Inflammatory macrophage treated with lipopolysaccharide for 1 hour (primary cell): ENCODE data around the gene SHMT2.

Experiments
- DNase-seq, 2 donors: peaks; one replicate each; pipeline ENCODE4 v3.0.0-alpha.2; 2020 to 2022

The SHMT2 gene

DNA sequence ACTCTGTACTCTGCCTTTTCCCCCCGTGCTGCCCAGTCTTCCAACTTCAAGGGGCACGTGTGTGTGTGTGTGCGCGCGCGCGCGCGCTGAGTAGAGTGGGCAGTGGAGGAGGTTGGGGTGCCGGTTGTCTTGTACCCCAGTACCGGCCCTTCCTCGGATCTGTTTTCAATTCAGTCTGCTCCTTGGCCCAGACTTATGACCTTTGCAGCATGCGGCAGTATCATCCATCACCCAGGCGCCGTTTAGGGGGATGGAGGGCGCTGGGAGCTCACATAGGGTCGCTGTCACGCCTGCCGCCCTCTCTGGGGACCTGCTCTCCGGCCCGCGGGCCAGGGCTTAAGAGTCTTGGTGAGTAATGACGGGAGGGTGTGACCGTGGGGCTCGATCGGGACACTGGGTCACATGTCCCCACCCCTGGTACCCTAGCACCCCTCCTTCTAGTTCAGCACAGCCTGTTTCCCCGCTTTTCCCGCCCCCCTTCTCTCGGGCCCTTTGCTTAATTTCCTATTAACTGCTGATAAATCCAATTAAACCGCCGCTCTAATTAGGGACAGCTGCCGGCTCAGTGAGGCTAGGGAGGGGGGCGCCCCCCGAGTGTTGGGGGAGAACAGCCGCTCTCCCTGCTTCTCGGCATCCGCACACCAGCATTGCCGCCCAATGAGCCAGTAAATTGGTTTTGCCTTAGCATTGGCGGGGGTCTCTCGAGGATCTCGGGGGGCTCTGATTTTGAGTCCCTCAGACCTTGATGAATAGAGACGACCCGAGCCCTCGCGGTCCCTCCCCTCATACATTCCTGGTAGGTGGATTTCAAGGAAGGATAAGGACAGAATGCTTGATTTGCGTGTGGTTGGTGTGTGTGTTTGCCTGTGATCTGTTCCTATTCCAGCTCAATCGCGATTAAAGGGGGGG, 12.1 kb downstream of the SHMT2 start:
- DNase-seq = no peak

DNA sequence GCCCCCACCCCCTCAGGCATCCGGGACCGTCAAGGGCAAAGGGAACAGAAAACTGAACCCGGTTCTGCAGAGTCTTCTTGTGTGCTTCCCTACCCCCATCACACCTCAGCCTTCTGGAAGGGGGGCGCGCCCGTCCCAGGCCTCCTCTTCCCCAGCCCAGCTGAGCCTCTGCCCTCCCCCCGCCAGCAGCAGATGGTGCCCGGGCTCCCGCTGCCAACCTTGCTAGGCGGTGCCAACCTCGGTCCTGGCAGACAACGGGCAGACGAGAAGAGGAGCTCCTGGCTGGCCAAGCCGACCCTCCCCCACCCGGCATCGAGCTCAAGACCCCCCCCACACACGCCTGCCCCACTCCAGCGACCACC, 12.8 kb downstream of the SHMT2 start:
- no peak for DNase-seq

DNA sequence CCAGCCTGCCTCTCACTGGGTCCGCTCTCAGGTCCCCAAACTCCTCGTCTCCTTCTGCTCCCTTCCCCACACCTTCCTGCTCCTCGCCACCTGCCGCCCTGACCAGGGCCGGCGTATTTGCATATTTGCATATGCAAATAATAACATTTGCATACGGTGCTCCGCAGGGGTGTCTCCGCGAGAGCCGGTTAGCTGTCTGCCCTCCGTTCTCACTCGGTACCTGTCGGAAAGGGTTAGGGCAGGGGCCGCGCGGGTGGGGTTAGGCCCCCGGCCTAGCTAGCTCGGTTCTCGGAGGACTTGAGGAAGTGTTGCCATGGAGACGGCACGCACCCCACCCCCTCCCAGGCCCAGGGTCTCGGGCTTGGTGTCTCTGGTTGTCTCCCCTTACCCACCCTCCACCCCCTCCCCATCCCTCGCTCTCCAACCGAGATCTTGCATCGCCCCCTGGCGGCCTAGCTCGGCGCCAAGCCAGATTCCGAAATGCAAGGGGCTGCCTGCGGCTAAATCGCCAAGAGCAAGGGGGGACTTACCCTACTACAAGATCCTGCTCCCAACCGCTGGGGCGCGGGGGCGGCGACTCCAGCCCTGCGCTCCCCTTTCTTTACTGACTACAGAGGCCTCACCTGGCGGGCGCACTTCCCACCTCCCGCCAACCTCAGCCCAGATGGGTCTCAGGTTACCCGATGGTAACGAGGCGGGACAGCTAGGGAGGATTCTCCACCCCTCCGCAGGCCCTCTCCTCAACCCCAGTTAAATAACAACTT, 13.4 kb downstream of the SHMT2 start:
- peak in 1 of 2 donors; percentile 59 for DNase-seq

DNA sequence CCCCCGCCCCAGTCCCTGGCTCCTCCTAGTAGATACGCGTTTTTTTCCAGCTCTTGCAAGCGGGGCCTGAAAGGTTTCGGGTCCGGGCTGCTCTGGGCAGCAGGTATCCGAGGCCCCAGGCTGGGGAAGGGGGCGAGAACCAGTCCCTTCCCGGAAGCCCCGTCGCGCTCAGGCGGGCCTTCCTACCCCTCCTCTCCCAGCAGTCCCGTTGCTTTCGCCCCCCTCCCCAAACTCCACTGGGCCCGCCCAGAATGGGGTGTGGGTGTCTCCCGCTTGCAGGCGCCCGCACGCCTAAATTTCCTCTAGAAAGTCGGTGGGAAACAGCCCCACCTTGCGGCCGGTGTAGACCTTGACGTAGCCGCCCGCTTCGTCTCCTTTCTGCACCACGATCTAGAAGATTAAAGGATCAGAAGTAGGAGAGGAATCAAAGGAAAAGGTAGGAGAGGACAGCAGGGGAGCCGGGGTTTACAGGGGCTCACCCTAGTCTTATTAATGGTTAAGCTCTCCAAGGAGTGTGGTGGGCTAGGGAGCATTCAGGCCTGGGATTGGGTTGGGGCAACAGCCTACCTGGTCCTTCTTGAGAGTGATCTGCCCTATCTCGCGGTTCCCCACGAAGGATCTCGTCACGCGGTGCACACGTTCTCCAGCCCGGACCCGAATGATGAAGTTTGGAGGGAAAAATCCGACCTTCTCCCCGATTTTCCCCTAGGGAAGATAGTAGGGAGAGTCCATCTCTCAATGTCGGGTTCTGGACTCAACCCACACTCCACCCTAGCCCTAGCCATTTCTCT, 14.2 kb downstream of the SHMT2 start:
- peak in 1 of 2 donors; percentile 87 for DNase-seq

DNA sequence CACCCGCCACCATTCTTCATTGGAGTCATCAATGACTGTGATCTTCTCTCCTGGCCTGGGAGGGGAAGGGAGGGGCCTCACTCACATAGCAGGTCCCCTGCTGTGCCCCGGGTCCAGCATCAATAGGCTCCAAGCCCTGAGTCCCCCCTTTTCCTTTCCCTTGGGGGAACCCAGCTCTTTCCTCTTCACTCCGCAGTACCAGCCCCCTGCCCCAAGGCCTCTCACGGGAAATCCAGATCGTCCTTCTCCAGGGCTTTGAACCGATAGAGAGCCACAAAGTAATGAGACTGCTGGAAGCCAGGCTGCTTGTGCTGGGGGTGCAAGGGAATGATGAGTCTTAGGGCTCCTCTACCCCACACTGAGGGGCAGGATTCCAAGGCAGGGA, 14.8 kb downstream of the SHMT2 start:
- DNase-seq = no peak

DNA sequence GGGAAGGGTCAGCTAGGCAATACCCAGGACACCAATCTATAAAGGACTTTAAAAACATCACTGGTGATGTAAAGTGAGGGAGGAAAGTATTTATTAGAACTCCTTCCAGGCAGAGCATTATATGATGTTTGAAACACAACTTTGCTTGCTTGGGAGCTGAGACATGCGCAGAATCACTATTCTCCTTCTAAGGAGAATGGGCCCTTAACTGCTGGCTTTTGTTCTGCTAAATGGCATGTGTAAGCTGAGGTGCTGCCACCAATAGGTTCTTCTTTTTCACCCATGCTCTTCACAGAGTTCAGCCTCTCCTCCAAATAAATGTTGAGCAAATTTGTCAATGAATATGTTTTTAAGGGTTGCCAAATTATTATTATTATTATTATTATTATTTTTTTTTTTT, 17.5 kb downstream of the SHMT2 start:
- DNase-seq = no peak

DNA sequence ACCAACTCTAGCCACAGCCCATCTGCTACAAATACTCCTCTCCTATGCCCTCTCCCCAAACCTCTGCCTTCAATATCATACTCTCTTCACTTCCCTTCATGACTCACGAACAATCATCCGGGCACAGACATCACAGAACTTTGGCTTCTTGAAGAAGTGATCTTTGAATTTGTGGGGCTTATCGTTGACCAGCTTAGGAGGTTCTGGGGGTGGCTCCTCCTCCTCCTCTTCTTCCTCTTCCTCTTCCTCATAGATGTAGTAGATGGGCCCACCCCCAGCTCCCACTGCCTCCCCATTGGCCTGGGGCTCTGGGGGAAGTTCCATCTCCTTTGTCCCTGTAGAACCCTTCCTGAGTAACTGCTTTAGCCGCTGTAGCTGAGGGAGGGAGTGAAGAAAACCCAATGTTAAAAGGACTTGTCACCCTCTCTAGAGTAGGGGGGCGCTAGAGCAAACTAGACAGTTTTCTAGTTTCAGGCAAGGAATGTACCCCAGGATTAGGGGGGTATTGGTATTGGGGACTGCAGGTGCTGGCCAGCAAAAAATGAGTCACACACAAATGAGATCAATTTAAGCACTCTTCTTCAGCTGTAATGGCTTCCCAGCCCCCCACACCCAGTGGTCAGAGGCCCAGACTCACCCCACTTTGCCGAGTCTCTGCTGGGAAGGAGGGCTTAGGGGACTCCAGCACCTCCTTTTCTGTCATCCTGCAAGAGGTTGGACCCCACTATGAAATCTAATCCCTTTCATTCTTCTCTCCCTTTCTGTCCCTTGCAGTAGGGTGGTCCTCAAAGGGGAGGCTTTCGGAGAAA, 19.6 kb downstream of the SHMT2 start:
- peak; percentile 73 for DNase-seq

DNA sequence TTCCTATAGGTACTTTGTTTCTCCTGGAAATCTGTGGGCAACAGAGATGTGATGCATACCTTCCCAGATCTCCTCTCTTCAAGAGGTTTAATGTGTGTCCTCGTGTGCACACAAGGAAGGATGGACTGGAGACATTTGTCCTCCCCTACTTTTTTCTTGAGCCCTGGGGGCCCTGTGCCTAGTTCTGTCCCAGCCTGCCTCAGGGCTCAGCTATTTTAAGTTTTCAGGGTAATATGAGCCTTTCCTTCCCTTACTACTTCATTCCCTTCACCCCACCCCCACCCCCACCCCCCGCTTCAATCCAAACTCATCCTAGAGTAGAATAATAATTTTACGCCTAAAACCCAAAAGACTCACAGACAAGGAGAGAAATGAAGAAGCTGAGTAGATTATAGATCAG, 21.0 kb downstream of the SHMT2 start:
- no peak for DNase-seq

DNA sequence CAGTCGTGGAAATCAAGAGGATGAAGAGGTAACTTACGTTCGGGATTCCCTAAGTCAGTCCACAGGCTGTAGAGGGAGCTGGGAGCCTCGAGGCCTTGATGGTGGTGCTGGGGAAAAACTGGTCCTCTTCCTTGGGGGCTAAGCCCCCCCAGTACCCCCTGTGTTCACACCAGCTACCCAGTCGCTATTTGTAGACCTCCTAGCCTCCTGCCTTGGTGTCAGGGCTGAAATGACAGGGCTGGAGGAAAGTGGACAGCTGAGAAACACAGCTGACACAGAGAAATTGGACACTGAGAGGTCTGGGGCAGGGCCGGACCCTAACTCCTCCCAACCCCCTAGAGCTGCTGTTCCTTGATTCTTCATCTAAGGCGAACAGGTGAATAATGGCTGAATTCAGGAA, 21.4 kb downstream of the SHMT2 start, which contains the start of gene STAC3:
STAC3 (minus strand) TSS at position 232 of the 400 bp plus-strand sequence. CDS start 1,551 bp downstream, outside the sequence.
- DNase-seq = no peak

DNA sequence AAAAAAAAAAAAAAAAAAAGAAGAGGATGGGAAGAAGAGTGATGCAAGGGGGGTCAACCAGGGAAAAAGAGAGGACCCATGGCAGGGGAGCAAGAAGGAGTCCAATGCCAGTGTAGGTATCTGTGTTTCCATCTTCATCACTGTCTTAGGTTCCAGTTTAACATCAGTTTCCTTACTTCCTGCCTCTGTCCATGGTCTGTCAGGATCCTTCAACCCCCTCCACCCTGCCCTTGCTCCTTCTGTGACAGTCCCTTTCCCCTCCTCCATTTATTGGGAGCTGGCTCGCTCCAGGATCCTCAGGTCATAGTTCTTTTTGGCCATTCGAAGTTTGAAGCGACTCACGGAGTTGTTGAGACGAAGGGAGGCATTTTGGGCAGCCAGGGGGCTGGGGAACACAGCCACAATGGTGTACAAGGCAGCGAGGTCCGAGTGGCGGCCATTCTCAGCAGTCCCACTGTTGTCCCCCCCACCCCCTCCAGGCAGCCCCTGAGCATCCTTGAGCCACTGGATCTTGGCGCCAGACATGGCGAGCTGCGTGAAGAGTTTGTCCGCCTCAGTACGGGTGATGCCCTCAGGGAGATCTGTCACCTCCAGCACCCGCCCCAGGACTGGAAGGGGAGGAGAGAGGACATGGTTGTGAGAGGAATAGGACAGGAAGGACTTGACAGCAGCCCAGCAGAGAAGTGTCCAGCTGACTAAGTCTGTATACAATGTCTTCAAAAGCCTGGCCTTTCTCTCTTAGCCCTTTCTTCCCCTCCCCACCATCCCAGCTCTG, 25.2 kb downstream of the SHMT2 start:
- no peak for DNase-seq

DNA sequence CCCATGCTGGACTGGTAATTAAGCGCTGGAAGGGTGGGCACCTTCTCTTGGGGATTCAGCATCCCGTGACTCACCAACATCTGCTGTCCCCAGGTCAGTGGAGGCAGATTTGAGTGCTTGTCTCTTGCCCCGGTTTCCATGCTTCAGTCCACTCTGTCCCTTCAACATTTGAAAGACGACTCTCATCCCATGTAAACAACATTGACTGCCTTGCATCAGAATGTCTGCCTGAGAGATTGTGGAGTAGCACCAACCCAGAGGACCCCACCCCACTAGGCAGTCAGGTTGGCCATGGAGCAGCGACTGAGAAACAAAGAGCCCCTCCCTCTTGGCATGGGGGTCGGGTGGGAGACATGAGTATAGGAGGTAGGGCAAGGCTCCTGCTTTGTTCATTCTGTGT, 26.4 kb downstream of the SHMT2 start:
- DNase-seq = no peak

DNA sequence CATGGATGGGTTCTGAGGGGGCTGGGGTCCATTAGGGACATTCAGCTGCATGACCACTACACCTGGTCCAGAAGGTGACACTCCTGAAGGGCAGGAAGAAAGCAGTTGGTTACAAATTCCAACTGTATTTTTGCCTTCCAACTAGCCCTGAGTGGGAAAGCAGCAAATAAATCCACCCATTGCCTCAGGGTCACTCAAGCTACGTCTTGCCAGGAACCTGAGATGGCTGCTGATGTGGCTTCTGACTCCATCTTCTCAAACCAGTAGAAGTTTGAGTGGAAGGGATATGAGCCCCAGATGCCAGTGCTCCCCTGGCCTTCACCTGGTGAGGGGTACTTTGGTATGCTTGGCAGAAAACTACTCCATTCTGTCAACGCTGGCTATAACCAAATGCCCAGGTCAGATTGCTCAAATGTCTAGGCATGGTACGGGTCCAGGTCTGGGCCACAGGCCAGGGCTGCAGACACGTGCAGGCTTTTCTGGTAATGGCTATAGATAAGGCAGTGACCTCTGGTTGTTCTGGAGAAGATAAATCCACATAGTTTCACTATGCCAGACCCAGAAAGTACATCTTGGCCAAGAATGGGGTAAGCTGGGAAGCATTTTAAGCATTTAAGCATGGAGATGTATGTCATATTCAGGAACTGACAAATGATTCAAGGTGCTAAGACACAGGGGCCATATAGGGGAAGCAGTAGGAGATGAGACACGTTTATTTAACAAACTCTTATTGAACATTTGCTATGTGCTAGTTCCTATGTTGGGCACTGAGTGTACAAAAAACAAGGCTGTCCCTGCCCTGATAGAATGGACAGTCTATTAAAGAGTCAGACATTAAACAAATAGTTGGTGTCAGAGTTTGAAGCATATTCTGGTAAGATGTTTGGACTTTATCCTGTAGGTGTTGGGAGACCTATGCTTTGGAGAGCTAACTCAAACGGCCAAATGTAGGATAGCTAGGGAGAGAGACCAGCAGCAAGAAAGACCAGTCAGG, 29.8 kb downstream of the SHMT2 start:
- no peak for DNase-seq

DNA sequence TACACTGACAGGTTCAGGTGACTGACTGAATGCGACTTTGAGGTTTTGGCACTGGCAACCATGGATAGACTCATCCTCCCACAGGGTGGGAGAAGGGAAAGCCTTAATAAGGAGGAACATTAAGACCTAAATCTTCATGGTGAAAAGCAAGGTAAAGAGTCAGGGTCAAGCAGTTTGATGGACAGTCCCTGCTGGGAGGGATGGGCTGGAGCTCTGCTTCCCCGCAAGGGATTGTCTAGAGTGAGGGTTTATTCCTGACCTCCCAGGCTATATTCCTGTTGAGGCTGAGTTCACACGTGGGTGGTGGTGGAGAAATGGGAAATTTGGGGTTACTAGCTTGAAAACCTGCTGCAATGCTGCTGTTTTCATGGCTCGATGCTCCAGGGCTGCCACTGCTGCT, 30.9 kb downstream of the SHMT2 start:
- no peak for DNase-seq

DNA sequence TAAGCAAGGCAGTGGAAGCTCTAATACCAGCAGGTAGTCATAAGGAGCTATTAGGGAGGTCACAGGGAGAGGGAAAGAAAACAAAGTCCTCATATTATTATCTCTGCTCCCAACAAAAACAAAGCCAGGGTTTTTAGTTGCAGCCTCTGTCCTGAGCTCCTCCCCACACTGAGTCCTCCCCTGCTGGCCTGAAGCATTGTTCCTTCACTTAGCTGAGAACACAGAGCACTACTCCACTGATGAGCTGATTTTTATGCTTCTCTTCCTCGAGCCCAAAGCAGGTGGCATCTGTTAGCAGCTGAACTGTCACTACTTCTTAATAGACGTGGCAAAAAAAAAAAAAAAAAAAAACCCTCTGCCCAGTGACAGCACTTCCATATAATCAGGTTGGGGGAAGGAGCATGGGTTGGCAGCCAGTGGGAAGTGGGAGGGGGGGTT, 31.9 kb downstream of the SHMT2 start:
- DNase-seq = no peak

DNA sequence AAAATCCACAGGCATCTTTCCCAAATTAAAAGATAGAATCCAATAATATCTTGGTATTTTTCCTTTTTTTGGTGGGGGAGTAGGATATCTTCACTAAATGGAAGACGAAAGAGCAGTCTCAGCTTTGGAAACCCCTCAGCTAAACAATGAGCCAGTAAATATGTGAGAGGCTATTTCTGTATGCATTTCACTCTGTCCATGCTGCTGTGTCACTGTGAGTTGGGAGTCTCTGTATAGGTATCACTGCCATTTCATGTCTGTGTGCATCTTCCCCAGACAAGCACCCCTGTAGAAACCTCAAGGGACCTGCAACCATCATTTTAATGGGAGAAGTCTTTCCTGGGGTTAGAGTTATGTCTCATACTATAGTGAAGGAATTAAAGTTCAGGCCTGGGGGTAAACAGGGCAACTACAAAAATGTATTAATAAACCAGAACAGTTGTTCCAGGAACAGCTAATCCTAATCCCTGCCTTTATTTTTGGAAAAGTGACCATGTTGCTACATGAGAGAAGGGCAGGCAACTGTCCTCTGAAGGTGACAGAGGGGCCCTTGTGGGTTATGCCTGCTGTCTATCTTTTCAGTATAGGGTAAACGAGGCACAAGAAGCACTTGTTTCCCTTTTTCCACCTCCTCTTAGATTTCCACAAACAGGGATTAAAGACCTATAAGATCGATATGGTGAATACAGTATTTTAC, 32.8 kb downstream of the SHMT2 start:
- no peak for DNase-seq

DNA sequence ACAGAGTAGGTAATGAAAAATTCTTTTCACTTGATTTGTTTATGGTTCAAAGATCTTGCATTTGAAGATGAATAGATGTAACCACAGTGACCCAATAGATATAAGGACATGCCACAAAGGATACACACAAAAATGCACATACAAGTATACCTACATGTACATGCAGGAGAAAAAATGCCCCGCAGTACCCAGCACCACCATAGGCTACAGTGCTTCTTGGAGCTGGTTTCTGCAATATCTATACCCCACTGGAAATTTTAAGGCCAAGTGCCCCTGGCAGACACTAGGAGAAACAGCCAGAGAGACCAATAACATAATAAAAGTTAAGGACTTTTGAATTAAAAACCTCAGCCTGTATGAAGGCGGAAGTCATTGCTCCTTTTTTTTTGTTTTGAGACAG, 33.6 kb downstream of the SHMT2 start:
- no peak for DNase-seq

DNA sequence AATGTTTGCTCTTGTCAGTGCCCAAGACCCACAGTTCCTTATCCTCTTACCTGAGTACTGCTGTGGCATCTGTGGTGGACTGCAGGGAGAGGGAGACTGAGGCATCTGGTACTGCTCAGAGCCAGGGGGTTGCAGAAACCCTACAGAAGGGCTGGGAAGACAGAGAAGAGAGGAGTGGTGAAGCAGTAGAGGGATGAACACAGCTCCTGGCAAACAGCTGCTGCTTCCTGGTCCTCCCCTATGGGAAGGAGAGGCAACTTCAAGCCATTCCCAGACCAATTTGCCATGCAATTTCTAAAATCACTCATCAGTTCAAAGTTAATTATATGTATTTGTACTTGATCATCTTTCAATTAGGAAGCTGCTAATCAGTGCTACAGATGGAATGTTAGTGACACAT, 37.2 kb downstream of the SHMT2 start:
- DNase-seq = no peak

DNA sequence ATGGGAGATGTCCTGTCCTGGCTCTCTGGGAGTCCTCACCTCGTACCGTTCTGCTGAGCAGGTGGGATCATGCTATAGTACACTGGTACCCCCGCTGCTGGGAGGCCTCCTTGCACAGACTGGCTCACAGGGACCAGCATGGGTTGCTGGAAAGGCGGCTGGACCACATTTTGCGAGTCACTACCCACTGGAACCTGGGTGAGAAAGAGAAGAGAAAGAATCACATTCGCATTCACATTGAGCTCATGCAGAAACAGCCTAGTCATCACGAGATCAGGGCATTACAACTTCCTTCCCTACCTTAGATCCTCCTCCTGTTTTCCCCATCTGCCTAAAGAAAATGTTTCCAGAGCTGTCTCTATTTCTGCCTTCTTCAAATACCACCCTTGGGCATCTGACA, 38.8 kb downstream of the SHMT2 start:
- peak; percentile 23 to 41 for DNase-seq

DNA sequence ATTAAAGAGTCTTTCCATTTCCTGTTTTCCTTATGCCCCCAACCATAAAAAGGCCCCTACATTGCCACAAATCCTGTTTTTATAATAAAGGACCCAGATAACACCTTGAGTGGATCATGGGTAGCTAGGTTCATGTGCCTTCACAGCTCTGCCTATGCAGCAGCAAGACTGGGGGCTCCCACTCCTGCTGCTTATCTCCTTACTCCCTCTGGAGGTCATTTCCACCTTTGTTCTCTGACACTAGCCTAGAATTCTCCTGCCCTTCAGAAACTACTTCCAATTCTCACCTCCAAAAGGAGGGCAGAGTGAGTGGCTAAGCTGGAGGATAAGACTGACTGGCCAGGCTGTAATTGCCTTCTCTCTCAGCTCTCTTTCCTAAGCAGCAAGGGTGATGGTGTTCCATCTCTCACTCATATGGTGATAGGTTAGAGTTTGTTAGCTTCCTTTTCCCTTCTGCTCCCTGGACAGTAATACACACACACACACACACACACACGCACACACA, 41.5 kb downstream of the SHMT2 start:
- DNase-seq = no peak
